GM21737 (cell line): ENCODE measurements around the gene NME7.
"Not testable (repeated sequence)": the region's sequence is repeated elsewhere in the genome, so short reads cannot be mapped to it uniquely, and the experiment has no call there.

ENCODE experiments used
- ATAC-seq: cut with Tn5 transposase; IDR thresholded peaks from one replicate; pipeline ENCODE4 v1.9.1; 2021; ENCODE audit warnings: mild to moderate bottlenecking, moderate library complexity; ENCODE audit not compliant: unreplicated experiment

Gene NME7

GRCh38 chr1:169240449-169241232 is 127.0 kb downstream of the NME7 start:
- no peak for ATAC-seq

DNA sequence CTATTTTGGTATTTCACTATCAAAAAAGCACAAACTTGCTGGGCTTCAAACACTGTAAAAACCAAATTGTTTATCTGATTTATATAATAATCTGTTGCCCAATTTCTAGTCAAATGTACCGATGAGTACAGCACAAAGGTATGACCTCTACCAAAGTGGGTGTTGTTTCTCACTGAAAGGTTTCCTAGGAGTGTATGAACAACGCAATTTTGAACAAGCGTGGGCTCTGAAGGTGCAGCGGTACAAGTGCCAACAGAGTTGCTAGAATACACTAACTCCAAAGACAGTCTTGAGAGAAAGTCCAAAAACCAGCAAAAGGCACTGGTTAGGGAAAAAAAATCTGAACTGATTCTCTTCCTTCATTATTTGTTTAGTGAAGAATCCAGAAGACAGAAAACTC is 130.7 kb downstream of the NME7 start:
- ATAC-seq: no peak

DNA sequence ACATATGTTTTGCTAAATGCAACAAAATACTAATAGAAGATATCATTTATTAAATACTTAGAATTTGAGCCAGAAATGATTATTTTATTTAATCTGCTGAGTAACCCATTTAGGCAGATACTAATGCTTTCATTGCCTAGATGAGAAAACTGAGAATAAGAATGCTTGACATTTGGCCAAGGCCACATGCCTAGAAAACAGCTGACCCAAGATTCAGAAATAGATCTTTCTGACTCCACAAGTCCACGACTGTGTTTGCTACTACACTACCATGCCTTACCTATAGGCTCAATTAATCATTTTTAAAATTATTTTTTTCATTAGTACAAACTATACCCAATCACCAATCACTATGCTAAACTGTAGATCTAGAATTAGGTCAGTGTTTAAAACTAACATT is 131.5 kb downstream of the NME7 start:
- no peak for ATAC-seq

DNA sequence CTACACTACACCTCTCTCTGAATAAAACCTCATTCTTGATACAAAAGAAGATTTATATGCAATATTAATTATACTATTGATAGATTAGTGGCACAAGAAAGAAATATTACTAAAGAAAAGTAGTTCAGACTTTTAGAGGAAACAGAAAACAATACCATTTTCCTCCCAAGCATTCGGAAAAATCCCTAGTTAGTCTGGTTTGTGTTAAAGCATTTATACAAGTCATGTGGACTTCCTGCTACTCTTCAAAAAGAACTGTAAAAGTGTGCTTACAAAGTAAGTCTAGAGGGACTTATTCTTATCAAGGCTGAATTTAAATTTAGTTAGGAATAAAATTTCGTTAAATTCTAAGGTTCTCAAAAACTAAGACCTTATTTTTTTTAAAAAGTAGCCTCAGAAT is 132.0 kb downstream of the NME7 start:
- no peak for ATAC-seq

- ATAC-seq: no peak
Measured at GRCh38 chr1:169234780-169235179, 132.8 kb downstream of the NME7 start.

DNA sequence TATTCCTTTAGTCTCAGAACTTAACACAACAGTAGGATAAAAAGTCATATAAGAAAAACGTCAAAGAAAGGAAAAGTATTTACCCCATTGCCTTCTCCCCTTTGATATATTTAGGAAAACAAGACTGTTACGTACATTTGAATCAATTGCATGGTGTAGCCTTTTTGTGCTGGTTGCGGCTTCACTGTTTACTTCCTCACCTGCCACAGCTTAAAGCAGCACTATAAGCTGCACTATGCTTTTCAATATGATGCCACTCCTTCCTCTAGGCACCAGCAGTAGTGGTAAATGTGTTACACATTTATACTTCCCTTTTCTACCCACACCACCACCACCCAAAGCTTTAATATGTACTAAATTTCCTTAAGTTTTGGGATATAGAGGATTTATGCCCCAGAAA is 150.0 kb downstream of the NME7 start:
- no peak for ATAC-seq

- no peak for ATAC-seq
Measured at GRCh38 chr1:169214598-169214997, 153.0 kb downstream of the NME7 start.

GRCh38 chr1:169212088-169212487 is 155.5 kb downstream of the NME7 start:
- no peak for ATAC-seq

GRCh38 chr1:169207797-169208520 is 159.6 kb downstream of the NME7 start:
- ATAC-seq: no peak

GRCh38 chr1:169204157-169204556 is 163.4 kb downstream of the NME7 start:
- no peak for ATAC-seq

DNA sequence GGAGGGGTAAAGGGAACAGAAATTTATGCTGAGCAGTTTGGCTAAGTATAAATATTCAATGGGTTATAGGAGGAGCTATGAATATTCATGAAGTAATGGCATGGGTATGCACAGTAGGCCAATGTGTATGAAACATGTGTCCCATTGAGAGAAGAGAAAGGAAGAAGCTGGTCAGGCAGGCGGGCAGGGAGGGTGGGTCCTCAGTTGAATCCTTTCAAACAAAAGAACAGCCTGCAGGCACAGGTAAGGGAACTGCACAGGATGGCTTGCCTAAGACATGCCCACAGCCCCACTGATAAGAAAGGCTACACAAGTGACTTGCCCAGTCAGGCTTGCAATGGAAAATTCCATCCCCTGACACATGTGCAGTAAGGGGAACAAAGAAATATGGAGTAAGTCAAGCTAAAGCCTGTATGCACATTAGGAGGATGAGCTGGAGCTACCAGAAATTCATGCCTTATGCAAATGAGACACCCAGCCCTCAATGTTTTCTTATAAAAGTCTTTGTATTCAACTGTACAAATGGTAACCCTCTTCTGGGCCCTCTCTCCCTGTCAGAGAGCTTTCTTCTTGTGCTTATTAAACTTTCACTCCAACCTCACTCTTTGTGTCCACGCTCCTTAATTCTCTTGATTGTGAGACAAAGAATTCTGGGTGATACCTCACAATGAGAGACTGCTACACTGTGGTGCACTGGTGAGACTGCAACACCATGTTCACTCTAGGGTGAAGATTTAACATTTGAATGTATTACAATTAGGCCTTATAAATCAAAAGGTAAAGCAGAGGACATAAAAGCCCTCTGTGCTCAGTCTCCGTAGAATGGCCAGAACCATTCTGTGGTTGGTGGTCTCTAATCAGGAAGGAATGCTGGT is 164.6 kb downstream of the NME7 start:
- no peak for ATAC-seq

DNA sequence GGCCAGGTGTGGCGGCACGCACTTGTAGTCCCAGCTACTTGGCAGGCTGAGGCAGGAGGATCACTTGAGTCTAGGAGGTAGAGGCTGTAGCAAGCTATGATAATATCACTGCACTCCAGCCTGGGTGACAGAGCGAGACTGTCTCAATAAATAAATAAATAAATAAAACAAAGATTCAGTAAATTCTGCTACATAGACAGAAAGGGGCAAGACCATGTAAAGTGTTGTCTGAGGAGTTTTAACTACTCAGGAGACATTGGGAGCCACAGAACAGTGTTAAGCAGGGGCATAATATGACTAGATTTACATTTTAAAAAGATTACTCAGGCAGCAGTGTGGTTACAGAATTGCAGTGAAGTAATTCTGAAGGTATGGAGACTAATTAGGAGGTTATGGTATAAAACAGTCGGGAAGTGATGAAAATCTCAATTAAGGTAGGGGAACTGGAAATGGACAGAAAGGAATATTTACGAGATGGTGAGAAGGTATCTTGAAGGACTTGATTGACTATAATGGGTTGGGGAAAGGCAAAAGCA is 166.4 kb downstream of the NME7 start:
- ATAC-seq: no peak

DNA sequence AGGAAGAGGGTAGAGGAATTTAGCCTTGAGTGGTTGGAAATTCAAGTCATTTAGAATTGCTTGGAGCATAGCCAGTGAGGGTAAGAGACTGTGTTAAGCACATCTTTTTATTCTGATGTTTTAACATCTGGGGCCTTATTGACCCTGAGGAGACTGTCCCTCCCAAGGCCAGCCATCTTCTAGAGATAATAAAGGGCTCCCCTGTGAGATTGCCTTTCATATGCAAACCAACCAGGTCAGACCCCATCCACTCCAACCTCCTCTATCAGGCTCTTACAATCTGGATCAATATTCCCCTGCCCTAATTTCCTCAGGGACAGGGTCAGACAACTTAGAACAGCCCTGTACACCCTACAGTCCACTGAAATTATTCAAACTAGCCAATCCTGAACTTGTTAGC is 167.3 kb downstream of the NME7 start:
- ATAC-seq: no peak

GRCh38 chr1:169196581-169196980 is 171.0 kb downstream of the NME7 start:
- ATAC-seq: no peak

- ATAC-seq: no peak
Measured at GRCh38 chr1:169196161-169196560, 171.4 kb downstream of the NME7 start.

- ATAC-seq: no peak
Measured at GRCh38 chr1:169193191-169193850, 174.3 kb downstream of the NME7 start.

GRCh38 chr1:169186106-169186505 is 181.5 kb downstream of the NME7 start:
- ATAC-seq: no peak

- no peak for ATAC-seq
Measured at GRCh38 chr1:169184812-169185211, 182.8 kb downstream of the NME7 start.

- ATAC-seq: no peak
Measured at GRCh38 chr1:169180174-169180573, 187.4 kb downstream of the NME7 start.

GRCh38 chr1:169179431-169179830 is 188.2 kb downstream of the NME7 start:
- not testable (repeated sequence) for ATAC-seq

DNA sequence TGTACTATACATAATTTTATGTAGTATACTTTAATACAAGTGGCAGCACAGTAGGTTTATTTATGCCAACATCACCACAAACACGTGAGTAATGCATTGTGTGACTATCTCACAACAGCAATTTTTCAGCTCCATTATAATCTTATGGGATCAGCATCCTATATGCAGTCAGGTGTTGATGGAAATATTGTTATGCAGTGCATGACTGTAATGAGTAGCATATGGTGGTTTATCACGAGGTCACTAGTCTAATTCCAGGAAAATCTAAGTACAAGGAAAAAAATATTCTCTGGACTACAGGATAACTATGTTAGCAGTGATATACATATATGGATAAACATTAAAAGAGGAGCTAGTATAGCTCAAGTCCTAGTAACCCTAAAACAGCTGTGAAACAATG is 192.1 kb downstream of the NME7 start:
- no peak for ATAC-seq
